ENCODE results near the gene PNPLA6. TPM values are rescaled to one million over a fixed set of nuclear protein-coding genes. Genes with fewer than 3 reads are reported as not detected.

The PNPLA6 gene
- total RNA-seq, 2 experiments from 2014 or later, result 62.0 to 70.9 TPM

- POLR2A ChIA-PET, result no interaction called here
- no peak overlapping the region for H3K27ac Mint-ChIP-seq
Observed at GRCh38 chr19:7578127-7578526, 42.6 kb downstream of the PNPLA6 start.

DNA sequence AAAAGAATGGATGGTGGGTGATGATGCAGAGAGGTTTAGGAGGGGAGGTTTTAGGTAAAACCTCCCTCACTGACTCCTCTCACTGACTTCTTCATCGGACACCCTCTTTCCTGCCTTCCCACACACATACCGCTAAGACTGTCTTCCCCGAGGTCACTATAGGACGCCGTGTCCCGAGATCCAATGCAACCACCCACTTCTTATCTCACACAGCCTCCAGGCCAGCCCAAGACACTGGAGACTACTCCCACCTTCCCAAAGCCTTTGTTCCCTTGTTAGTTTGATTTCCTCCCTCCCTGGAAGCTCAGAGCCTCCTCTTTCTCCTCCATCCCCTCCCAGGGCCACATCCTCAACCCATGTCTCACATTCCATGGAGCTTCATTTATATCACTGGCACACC is 43.7 kb downstream of the PNPLA6 start:
- Mint-ChIP-seq H3K36me3 (ENCODE audit: low read depth) (no peaks in the 10 kb centered on the region), H3K27ac (no peak overlapping the region), H3K4me3 (no peak overlapping the region), H3K4me1 (ENCODE audit: low read depth) (no peaks in the 10 kb centered on the region), H3K27me3 (peaks cover 14% of the 10 kb centered on the region), H3K9me3 (no peaks in the 10 kb centered on the region)
- H3K9me3 ChIP-seq (ENCODE audit: control insufficient read depth in 1 of 2, insufficient read depth in 1 of 2, low read length in 2 of 2), result no peaks in the 10 kb centered on the region
- ATAC-seq (ENCODE audit: poor library complexity) (no peak), DNase-seq (no peak)
- no peak overlapping the region for H3K4me3 ChIP-seq (ENCODE audit: low read length)
- peaks cover 0 to 4% of the 10 kb centered on the region in 2 experiments for H3K27me3 ChIP-seq (ENCODE audit: control insufficient read depth in 1 of 2, insufficient read depth in 2 of 2, low read length in 2 of 2)
- no peak overlapping the region for H3K27ac ChIP-seq (ENCODE audit: low read depth in 1 of 2, low read length in 2 of 2)
- CTCF ChIA-PET, result no interaction called here
- H3K4me1 ChIP-seq (ENCODE audit: insufficient read depth, low read length), result no peaks in the 10 kb centered on the region
- POLR2A ChIA-PET, result no interaction called here
- no peak for TF ChIP-seq CTCF (IDR thresholded peaks at IDR 0.05)
- H3K36me3 ChIP-seq (ENCODE audit: insufficient read depth, low read length), result no peaks in the 10 kb centered on the region
- intact Hi-C loops (cut with DNase I, micrococcal nuclease), result no loop called here

More at GRCh38 chr19:7578127-7578526, 42.6 kb downstream of the PNPLA6 start:
- Histone ChIP-seq H3K27ac (ENCODE audit: low read depth in 1 of 2, low read length in 2 of 2) (no peak overlapping the region), H3K4me3 (ENCODE audit: low read length) (no peak overlapping the region), H3K9me3 (ENCODE audit: control insufficient read depth in 1 of 2, insufficient read depth in 1 of 2, low read length in 2 of 2) (no peaks in the 10 kb centered on the region), H3K27me3 (ENCODE audit: control insufficient read depth in 1 of 2, insufficient read depth in 2 of 2, low read length in 2 of 2) (peaks cover 0 to 4% of the 10 kb centered on the region in 2 experiments), H3K4me1 (ENCODE audit: insufficient read depth, low read length) (no peaks in the 10 kb centered on the region), H3K36me3 (ENCODE audit: insufficient read depth, low read length) (no peaks in the 10 kb centered on the region)
- Mint-ChIP-seq H3K4me3 (no peak overlapping the region), H3K9me3 (no peaks in the 10 kb centered on the region), H3K4me1 (ENCODE audit: low read depth) (no peaks in the 10 kb centered on the region), H3K36me3 (ENCODE audit: low read depth) (no peaks in the 10 kb centered on the region), H3K27me3 (peaks cover 14% of the 10 kb centered on the region)
- ATAC-seq (ENCODE audit: poor library complexity) (no peak), DNase-seq (no peak)
- CTCF ChIA-PET, result no interaction called here
- intact Hi-C loops (cut with DNase I, micrococcal nuclease), result no loop called here
- no peak for TF ChIP-seq CTCF (IDR thresholded peaks at IDR 0.05)

GRCh38 chr19:7582446-7582845 is 46.9 kb downstream of the PNPLA6 start:
- H3K9me3 Mint-ChIP-seq, result no peaks in the 10 kb centered on the region
- DNase-seq (no peak), ATAC-seq (ENCODE audit: poor library complexity) (no peak)
- no peaks in the 10 kb centered on the region for H3K36me3 Mint-ChIP-seq (ENCODE audit: low read depth)
- no peaks in the 10 kb centered on the region for H3K9me3 ChIP-seq (ENCODE audit: control insufficient read depth in 1 of 2, insufficient read depth in 1 of 2, low read length in 2 of 2)
- no peak overlapping the region for H3K27ac Mint-ChIP-seq
- H3K4me1 ChIP-seq (ENCODE audit: insufficient read depth, low read length), result no peaks in the 10 kb centered on the region
- H3K36me3 ChIP-seq (ENCODE audit: insufficient read depth, low read length), result no peaks in the 10 kb centered on the region
- intact Hi-C loops (cut with DNase I, micrococcal nuclease), result no loop called here
- no peaks in the 10 kb centered on the region for H3K4me1 Mint-ChIP-seq (ENCODE audit: low read depth)
- POLR2A ChIA-PET, result no interaction called here
- no peak overlapping the region for H3K4me3 Mint-ChIP-seq
- H3K27ac ChIP-seq (ENCODE audit: low read depth in 1 of 2, low read length in 2 of 2), result no peak overlapping the region
- H3K4me3 ChIP-seq (ENCODE audit: low read length), result no peak overlapping the region
- CTCF ChIA-PET, result interaction anchor here (1.0 kb wide), 1 partner anchor 14 kb away, joined by 3 read pairs; no protein-coding TSS in a partner anchor
- no peak for TF ChIP-seq CTCF (IDR thresholded peaks at IDR 0.05)
- H3K27me3 ChIP-seq (ENCODE audit: control insufficient read depth in 1 of 2, insufficient read depth in 2 of 2, low read length in 2 of 2), result no peaks in the 10 kb centered on the region
- H3K27me3 Mint-ChIP-seq, result no peaks in the 10 kb centered on the region
